CD14-positive monocyte (primary cell): ENCODE measurements around the gene AGFG1. TPM values are rescaled to one million over a fixed set of nuclear protein-coding genes. Genes with fewer than 3 reads are reported as not detected.

Experiments
- DNase-seq, 3 donors: peaks; one replicate each; pipeline ENCODE4 v3.0.0-alpha.2; 2011 to 2022
- H2AFZ ChIP-seq: 2 replicates; pipeline ENCODE4 v1.6.0; 2012; ENCODE audit warnings: mild to moderate bottlenecking, low read depth, low read length, inconsistent platforms; ENCODE audit not compliant: insufficient read depth, poor library complexity, severe bottlenecking
- H3K27ac ChIP-seq, 2 donors: 1 replicate in 1 of 2; 2 replicates in 1 of 2; pipeline ENCODE4 v1.5.1; 2012 to 2013; ENCODE audit warnings: low read length in 2 of 2, control low read depth in 1 of 2, inconsistent platforms in 1 of 2, low read depth in 1 of 2, mild to moderate bottlenecking in 1 of 2
- H3K27me3 ChIP-seq, 2 donors: one replicate each; pipeline versions ENCODE4 v1.6.0 to v1.6.1; 2011 to 2013; ENCODE audit warnings: low read length in 2 of 2; ENCODE audit not compliant: control insufficient read depth in 2 of 2, insufficient read depth in 2 of 2
- H3K36me3 ChIP-seq, 2 donors: replicated peaks in 1 of 2; 1 replicate in 1 of 2; 2 replicates in 1 of 2; pipeline versions ENCODE4 v1.5.1 to v1.6.1; 2012 to 2013; ENCODE audit warnings: low read length in 2 of 2, control low read depth in 1 of 2, inconsistent platforms in 1 of 2, mild to moderate bottlenecking in 1 of 2; ENCODE audit not compliant: insufficient read depth in 2 of 2, control insufficient read depth in 1 of 2
- H3K4me1 ChIP-seq, 2 donors: 1 replicate in 1 of 2; 2 replicates in 1 of 2; pipeline versions ENCODE4 v1.5.1 to v1.6.1; 2012 to 2013; ENCODE audit warnings: low read length in 2 of 2, control low read depth in 1 of 2, inconsistent platforms in 1 of 2, mild to moderate bottlenecking in 1 of 2, moderate library complexity in 1 of 2; ENCODE audit not compliant: insufficient read depth in 2 of 2, control insufficient read depth in 1 of 2
- H3K4me2 ChIP-seq: replicated peaks from 2 replicates; pipeline ENCODE3; 2012; ENCODE audit warnings: low read length, moderate library complexity, mild to moderate bottlenecking; ENCODE audit not compliant: poor library complexity, severe bottlenecking; ENCODE audit errors: extremely low read depth
- H3K4me3 ChIP-seq, 3 experiments: fragments of 200-600 bp in 1 of 3; sonication (generic) in 1 of 3; replicated peaks in 1 of 3; 1 replicate in 2 of 3; 2 replicates in 1 of 3; pipeline ENCODE4 v1.5.1; 2011 to 2013; ENCODE audit warnings: low read length in 3 of 3, mild to moderate bottlenecking in 3 of 3, control low read depth in 2 of 3, low read depth in 2 of 3, inconsistent platforms in 1 of 3, moderate library complexity in 1 of 3
- H3K79me2 ChIP-seq: 2 replicates; pipeline ENCODE4 v1.6.0; 2012; ENCODE audit warnings: mild to moderate bottlenecking, control low read depth, inconsistent platforms, low read length, moderate library complexity; ENCODE audit not compliant: insufficient read depth
- H3K9ac ChIP-seq: 2 replicates; pipeline ENCODE4 v1.6.0; 2017; ENCODE audit warnings: low read length, mild to moderate bottlenecking; ENCODE audit not compliant: insufficient read depth, poor library complexity, severe bottlenecking
- H3K9me3 ChIP-seq, 2 donors: replicated peaks in 1 of 2; 1 replicate in 1 of 2; 2 replicates in 1 of 2; pipeline versions ENCODE4 v1.5.1 to v1.6.1; 2012 to 2013; ENCODE audit warnings: low read length in 2 of 2, control low read depth in 1 of 2; ENCODE audit not compliant: control insufficient read depth in 1 of 2, insufficient read depth in 1 of 2
- H4K20me1 ChIP-seq: 2 replicates; pipeline ENCODE4 v1.6.0; 2012; ENCODE audit warnings: mild to moderate bottlenecking, low read length, control low read depth, moderate library complexity; ENCODE audit not compliant: insufficient read depth
- H3K27ac Mint-ChIP-seq, 7 donors: one replicate each; pipeline ENCODE4 v1.8.0; 2020; ENCODE audit warnings: mild to moderate bottlenecking in 7 of 7, mixed read lengths in 7 of 7, moderate library complexity in 6 of 7, inconsistent platforms in 2 of 7
- H3K27me3 Mint-ChIP-seq, 3 donors: one replicate each; pipeline ENCODE4 v1.8.0; 2021 to 2022; ENCODE audit warnings: low read depth in 3 of 3, mild to moderate bottlenecking in 3 of 3, mixed read lengths in 3 of 3, moderate library complexity in 3 of 3, inconsistent platforms in 1 of 3
- H3K36me3 Mint-ChIP-seq, 2 donors: one replicate each; pipeline ENCODE4 v1.8.0; 2020; ENCODE audit warnings: mixed read lengths in 2 of 2, inconsistent platforms in 1 of 2, mild to moderate bottlenecking in 1 of 2
- H3K4me1 Mint-ChIP-seq: one replicate; pipeline ENCODE4 v1.8.0; 2020; ENCODE audit warnings: mild to moderate bottlenecking, mixed read lengths
- H3K4me3 Mint-ChIP-seq, 2 donors: one replicate each; pipeline ENCODE4 v1.8.0; 2020; ENCODE audit warnings: mild to moderate bottlenecking in 2 of 2, mixed read lengths in 2 of 2, moderate library complexity in 1 of 2
- H3K9me3 Mint-ChIP-seq, 7 donors: one replicate each; pipeline ENCODE4 v1.8.0; 2020 to 2022; ENCODE audit warnings: mixed read lengths in 7 of 7, mild to moderate bottlenecking in 6 of 7, moderate library complexity in 6 of 7, inconsistent platforms in 2 of 7
- CTCF ChIP-seq: fragments of 200-600 bp; IDR thresholded peaks from one replicate; pipeline ENCODE4 v1.8.0; 2022; ENCODE audit warnings: antibody characterized with exemption, mild to moderate bottlenecking
- WGBS: methylation state at CpG from one replicate; pipeline ENCODE4 v1.1.5; 2013; ENCODE audit warnings: missing lambda C conversion rate; ENCODE audit not compliant: insufficient coverage; 5-methylcytosine and 5-hydroxymethylcytosine counted together
- intact Hi-C, 2 donors: fragments of 100-400 bp; cut with micrococcal nuclease; formaldehyde crosslinking; loops; one replicate each; pipeline versions ENCODE4 v1.15.0 to v1.15.1; 2023
- polyA plus RNA-seq, 3 donors: library from polyadenylated mRNA; depleted of rRNA in 1 of 3; unstranded in 2 of 3; stranded (reverse) in 1 of 3; fragments of 300-500 nt in 2 of 3; fragments of >200 nt in 1 of 3; fragmentation: Illumina TruSeq in 2 of 3; gene quantifications; 1 replicate in 2 of 3; 2 replicates in 1 of 3; pipeline ENCODE4 v1.2.3, GENCODE V29; 2012 to 2021

Gene AGFG1
- polyA plus RNA-seq, 3 donors: 17.3 to 76.1 (median 56.9) TPM

- Histone ChIP-seq H3K4me2 (peak overlapping the region; percentile 77), H3K4me3 (peak overlapping the region; percentile 74 to 97 (median 92)), H3K27me3 (no peaks in the 10 kb centered on the region), H2AFZ (no peak overlapping the region), H3K9ac (peak overlapping the region; percentile 94), H3K4me1 (peaks cover 28 to 35% of the 10 kb centered on the region in 2 donors), H3K79me2 (peaks cover 65% of the 10 kb centered on the region), H3K9me3 (no peaks in the 10 kb centered on the region), H3K27ac (peak overlapping the region in 1 of 2 donors; percentile 90), H4K20me1 (peaks cover 52% of the 10 kb centered on the region), H3K36me3 (no peaks in the 10 kb centered on the region)
- 14% methylated on average over 9 of the region's 9 CpGs for WGBS
- no peak for DNase-seq
- intact Hi-C loops: loop anchor here (5.0 to 10.0 kb wide), 2 partner anchors 106 to 108 kb away; no protein-coding TSS in a partner anchor
- Mint-ChIP-seq H3K27me3 (peaks cover 0 to 2% (median 0%) of the 10 kb centered on the region in 3 donors), H3K27ac (peak overlapping the region; percentile 33 to 96 (median 86)), H3K4me1 (peaks cover 34% of the 10 kb centered on the region), H3K36me3 (peaks cover 3 to 9% of the 10 kb centered on the region in 2 donors), H3K9me3 (no peaks in the 10 kb centered on the region), H3K4me3 (peak overlapping the region; percentile 93 to 97)
- no peak for TF ChIP-seq CTCF
These were observed 1.1 kb downstream of the AGFG1 start for GRCh38 chr2:227473122-227473461.

DNA sequence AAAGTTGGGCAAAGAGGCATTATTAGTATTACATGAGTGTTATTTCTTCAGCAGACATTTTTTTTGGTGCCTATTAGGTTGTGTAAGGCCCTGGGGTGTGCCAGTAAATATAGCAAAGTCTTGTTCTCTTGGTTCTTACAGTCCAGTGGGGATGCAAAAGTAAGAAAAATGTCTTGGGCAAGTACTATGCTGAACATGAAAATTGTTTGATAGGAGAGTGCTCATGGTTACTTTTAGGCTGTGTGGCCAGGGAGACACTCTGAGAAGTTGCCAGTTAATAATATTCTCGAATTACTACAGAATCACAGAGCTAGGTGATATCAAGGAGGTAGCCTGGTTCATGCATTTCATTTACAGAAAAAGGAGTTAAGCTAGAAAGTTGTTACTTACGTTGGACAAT, 1.9 kb downstream of the AGFG1 start:
- peaks cover 72% of the 10 kb centered on the region for H3K79me2 ChIP-seq
- H3K9ac ChIP-seq: no peak overlapping the region
- no peaks in the 10 kb centered on the region for H3K36me3 ChIP-seq
- H3K36me3 Mint-ChIP-seq: peaks cover 3 to 8% of the 10 kb centered on the region in 2 donors
- peak overlapping the region; percentile 93 to 97 for H3K4me3 Mint-ChIP-seq
- H3K27me3 Mint-ChIP-seq: peaks cover 0 to 2% (median 0%) of the 10 kb centered on the region in 3 donors
- no peaks in the 10 kb centered on the region for H3K9me3 ChIP-seq
- peaks cover 59% of the 10 kb centered on the region for H4K20me1 ChIP-seq
- no peak for DNase-seq
- WGBS: no CpG with 5 or more reads among the region's 2 CpGs
- peaks cover 39% of the 10 kb centered on the region for H3K4me1 Mint-ChIP-seq
- no peak overlapping the region for H2AFZ ChIP-seq
- no peak for TF ChIP-seq CTCF
- peak overlapping the region in 3 of 7 donors; percentile 38 to 86 (median 50) for H3K27ac Mint-ChIP-seq
- peak overlapping the region; percentile 77 for H3K4me2 ChIP-seq
- no peaks in the 10 kb centered on the region for H3K9me3 Mint-ChIP-seq
- H3K27me3 ChIP-seq: no peaks in the 10 kb centered on the region
- peak overlapping the region in 1 of 2 donors; percentile 15 for H3K27ac ChIP-seq
- intact Hi-C loops: loop anchor here (5.0 to 10.0 kb wide), 2 partner anchors 107 to 109 kb away; no protein-coding TSS in a partner anchor
- H3K4me1 ChIP-seq: peaks cover 28 to 35% of the 10 kb centered on the region in 2 donors
- peak overlapping the region; percentile 74 to 97 (median 92) for H3K4me3 ChIP-seq
